ENCODE data around the gene RNASEH2A. TPM values are rescaled to one million over a fixed set of nuclear protein-coding genes. Genes with fewer than 3 reads are reported as not detected.

The RNASEH2A gene
- total and polyA plus RNA-seq, 2 of the 13 experiments (the other 11 are each of a cell fraction or from before 2014, with no cell fraction given), result 25.1 to 35.8 TPM

GRCh38 chr19:12793290-12794195 lies 12.8 kb upstream of the RNASEH2A start (continued):
- TF ChIP-seq NCOA1 (CRISPR knock-in tag; IDR thresholded peaks at IDR 0.05), result no peak
- TF ChIP-seq ZNF761 (CRISPR knock-in tag; conservative IDR thresholded peaks at IDR 0.05), result peak; percentile 80; the same call in 1 of the 2 replicates
- TF ChIP-seq ZNF256 (CRISPR knock-in tag; conservative IDR thresholded peaks at IDR 0.05), result no peak
- TF ChIP-seq ZBTB33 (CRISPR knock-in tag; IDR thresholded peaks at IDR 0.05), result 0 out of 2 replicates have a peak, but pooled peaks have one; percentile 6
- no peak for TF ChIP-seq HMG20B (CRISPR knock-in tag; conservative IDR thresholded peaks at IDR 0.05)
- no peak for TF ChIP-seq SMARCE1 (IDR thresholded peaks at IDR 0.05; ENCODE audit: borderline replicate concordance)
- no peak for TF ChIP-seq ZNF879 (CRISPR knock-in tag; IDR thresholded peaks at IDR 0.05)
- TF ChIP-seq ZNF225 (CRISPR knock-in tag; IDR thresholded peaks at IDR 0.05), result peak; percentile 75
- no peak for TF ChIP-seq ZNF564 (CRISPR knock-in tag; IDR thresholded peaks at IDR 0.05)
- TF ChIP-seq SRY (CRISPR knock-in tag; IDR thresholded peaks at IDR 0.05), result no peak
- TF ChIP-seq ZNF136 (CRISPR knock-in tag; IDR thresholded peaks at IDR 0.05; ENCODE audit: low read depth), result no peak
- no peak for TF ChIP-seq CEBPZ (IDR thresholded peaks at IDR 0.05; ENCODE audit: low read length)
- TF ChIP-seq MED8 (CRISPR knock-in tag; IDR thresholded peaks at IDR 0.05; ENCODE audit: insufficient replicate concordance), result peak; percentile 56
- no peak for TF ChIP-seq NR2F2 (IDR thresholded peaks at IDR 0.05; ENCODE audit: borderline replicate concordance, low read depth)
- peak; percentile 61; the same call in 1 of the 2 replicates for TF ChIP-seq TBX2 (CRISPR knock-in tag; IDR thresholded peaks at IDR 0.05; ENCODE audit: borderline replicate concordance)
- TF ChIP-seq SIX1 (CRISPR knock-in tag; IDR thresholded peaks at IDR 0.05; ENCODE audit: borderline replicate concordance), result no peak
- TF ChIP-seq MXD4 (CRISPR knock-in tag; IDR thresholded peaks at IDR 0.05), result no peak
- TF ChIP-seq ZBTB10 (CRISPR knock-in tag; IDR thresholded peaks at IDR 0.05; ENCODE audit: borderline replicate concordance), result no peak
- no peak for TF ChIP-seq RFX3 (CRISPR knock-in tag; IDR thresholded peaks at IDR 0.05)
- no peak for TF ChIP-seq ZNF24 (IDR thresholded peaks at IDR 0.05)
- no peak for TF ChIP-seq DBP (CRISPR knock-in tag; IDR thresholded peaks at IDR 0.05; ENCODE audit: not compliant biosample characterization)
